Pons (tissue), 1 donor: ENCODE data around the gene SERPINB2.
"Not testable (repeated sequence)": the region's sequence is repeated elsewhere in the genome, so short reads cannot be mapped to it uniquely, and the experiment has no call there.

ENCODE experiments used
- DNase-seq: peaks from one replicate; pipeline ENCODE4 v3.0.0-alpha.2; 2016; ENCODE audit warnings: low spot score

SERPINB2 gene

DNA sequence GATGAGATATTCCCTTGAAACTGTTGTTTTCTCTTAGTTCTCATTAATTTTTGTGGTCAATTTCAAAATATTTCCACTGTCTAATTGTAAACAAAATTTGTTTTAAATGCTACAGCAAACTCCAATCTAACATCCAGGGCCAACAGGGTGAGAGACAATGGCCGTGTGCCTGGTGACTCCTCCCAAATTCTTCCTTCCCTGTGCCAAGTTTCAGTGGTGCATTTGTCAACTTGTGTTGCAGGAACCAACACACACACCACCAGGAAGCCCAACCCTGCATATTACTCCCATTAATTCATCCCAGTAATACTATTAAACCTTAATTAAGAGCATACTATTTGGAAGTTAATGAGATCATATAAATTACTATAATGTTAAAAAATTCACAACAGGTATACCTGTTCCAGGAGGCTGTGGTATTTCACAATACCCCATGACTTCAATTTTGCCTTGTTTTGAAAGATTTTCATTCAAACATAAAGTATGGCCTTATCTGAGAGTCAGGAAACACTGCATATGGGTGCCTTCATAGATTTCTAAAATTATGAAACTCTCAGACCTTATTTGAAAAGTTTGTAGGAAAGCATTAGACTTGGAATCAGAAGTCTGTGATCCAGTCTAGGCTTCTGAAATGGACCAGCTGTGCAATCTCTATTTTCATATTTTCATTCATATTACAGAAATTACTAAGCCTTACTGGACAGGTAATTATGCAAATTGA, 1.1 kb downstream of the SERPINB2 start:
- DNase-seq: no peak

GRCh38 chr18:63889626-63890025, 2.1 kb downstream of the SERPINB2 start:
- DNase-seq: no peak

DNA sequence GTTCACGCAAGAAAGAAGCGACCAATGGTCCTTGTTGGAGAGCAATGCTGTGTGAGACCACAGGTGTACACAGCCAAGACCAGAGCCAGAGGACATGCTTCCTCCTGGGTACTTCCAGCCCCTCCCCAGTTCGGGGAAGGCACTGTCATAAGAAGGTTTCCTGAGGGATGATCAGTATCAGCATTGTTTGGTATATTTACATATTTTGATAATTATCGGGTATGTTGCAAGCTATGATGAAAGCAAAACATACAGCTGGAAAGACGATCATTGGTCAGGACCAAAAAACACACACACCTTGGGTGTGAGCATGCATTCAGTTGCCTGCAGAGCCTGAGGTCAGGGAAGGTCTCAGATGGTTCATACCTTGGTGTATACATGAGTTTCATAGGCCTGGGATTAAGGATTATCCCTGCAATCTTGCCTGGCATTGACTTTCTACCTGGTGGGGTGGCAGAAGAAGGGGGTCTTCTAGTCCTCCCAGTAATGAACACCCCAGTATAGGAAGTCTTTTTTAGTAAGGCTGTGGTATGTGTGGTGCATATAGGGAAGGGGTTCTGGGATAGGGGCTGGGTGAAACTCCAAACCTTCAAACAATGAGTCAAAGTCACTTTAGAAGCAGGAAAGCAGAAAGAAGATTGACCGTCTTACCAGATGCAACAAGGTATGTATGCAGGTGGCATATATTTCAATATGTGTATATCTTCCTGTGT, 2.9 kb downstream of the SERPINB2 start:
- DNase-seq: no peak

- DNase-seq: peak; percentile 22
Observed at GRCh38 chr18:63890950-63891304, 3.4 kb downstream of the SERPINB2 start.

GRCh38 chr18:63892566-63892965, 5.1 kb downstream of the SERPINB2 start:
- no peak for DNase-seq

- no peak for DNase-seq
Observed at GRCh38 chr18:63894106-63894772, 6.7 kb downstream of the SERPINB2 start.

DNA sequence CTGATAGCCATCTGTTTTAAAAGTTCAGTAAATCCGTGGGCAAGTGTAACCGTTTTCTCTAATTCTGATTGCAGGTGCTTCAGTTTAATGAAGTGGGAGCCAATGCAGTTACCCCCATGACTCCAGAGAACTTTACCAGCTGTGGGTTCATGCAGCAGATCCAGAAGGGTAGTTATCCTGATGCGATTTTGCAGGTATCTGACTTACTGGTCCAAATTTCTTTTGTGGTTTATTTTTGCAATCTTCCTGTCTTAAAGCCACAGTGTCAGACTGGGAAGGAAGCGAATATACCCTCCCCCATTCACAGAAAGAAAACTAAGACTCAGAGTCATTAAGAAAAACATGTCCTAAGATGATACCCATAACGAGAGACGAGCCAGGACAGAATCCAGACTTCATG, 7.7 kb downstream of the SERPINB2 start:
- DNase-seq: no peak

DNA sequence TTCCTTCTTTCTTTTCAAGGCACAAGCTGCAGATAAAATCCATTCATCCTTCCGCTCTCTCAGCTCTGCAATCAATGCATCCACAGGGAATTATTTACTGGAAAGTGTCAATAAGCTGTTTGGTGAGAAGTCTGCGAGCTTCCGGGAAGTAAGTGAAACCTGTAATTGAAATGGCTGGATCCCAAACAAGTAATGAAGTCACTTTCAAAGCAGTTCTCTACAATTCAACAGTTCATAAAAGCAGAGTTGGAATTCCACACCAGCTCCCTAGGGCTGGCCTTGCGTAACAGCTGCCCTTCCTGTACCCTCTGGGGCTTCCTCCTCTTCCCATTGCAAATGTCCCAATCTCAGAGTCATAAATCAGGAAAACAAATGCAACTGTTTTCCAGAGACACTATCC, 9.6 kb downstream of the SERPINB2 start:
- no peak for DNase-seq

DNA sequence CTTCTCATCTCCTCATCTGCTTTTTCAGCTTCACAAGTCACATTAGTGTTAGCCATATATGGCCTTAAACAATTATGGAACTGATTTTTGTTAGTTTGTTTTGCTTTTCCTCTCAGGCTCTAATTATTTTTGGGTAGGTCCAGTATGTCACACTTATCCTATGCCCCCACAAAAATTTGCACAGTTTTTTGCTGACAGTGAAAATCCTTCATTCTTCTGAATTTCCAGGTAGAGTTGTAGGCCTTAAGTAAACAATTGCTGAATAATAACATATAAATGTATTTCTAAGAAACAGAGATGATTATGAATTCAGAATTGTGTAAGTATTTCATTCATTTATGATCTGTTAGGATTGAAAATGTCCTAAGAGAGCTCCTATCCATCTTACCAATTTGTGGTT, 11.7 kb downstream of the SERPINB2 start:
- no peak for DNase-seq

- no peak for DNase-seq
Observed at GRCh38 chr18:63903851-63904570, 16.5 kb downstream of the SERPINB2 start.

DNA sequence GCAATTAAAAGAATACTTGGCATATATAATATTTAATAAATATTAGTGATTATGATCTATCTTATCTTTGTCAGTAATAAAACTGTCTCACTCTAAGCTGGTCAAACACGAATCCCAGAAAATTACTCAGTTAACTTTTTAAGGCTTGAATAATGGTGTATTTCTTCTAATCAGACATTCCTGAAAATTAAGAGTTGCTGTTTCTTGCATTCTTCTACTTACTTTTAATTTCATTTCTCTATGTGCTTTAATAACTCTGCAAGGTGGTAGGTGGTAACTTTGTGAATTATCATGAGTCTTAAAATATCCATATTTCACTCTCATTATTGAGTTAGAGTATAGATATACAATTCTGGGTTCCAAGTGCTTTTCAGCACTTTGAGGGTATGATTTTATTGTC, 17.2 kb downstream of the SERPINB2 start:
- no peak for DNase-seq

- DNase-seq: no peak
Observed at GRCh38 chr18:63905361-63905760, 17.9 kb downstream of the SERPINB2 start.

DNA sequence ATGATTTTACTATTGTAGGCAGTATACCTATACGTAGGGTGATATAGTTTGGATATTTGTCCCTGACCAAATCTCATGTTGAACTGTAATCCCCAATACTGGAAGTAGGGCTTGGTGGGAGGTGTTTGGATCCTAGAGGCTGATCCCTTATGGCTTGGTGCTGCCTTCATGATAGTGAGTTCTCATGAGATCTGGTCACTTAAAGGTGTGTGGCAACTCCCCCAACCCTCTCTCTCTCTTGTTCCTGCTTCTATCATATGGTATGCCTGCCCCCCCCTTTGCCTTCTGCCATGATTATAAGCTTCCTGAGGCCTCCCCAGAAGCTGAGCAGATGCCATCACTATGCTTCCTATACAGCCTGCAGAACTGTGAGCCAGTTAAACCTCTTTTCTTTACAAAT, 18.6 kb downstream of the SERPINB2 start:
- no peak for DNase-seq

DNA sequence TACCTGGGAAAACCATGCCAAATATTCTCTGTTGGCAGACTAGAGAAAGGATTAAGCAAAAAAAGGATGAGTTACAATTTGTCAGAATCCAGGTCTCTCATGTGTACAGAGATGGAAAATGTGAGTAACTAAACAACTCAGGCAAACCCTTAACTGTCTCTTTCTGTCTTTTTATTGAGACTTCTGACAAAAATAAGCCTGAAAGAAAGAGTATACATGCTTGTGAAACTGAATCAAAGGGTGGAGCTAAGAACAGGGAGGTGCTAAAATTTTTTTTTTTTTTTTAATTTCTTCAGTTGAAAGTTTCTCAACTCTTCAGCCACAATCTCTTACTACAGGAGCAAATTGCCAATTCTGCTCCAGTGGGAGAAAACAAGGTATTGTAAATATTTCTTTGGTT, 20.2 kb downstream of the SERPINB2 start, which contains the start of gene SERPINB10:
SERPINB10 (plus strand) TSS at position 295 of the 400 bp plus-strand sequence. CDS start 7,553 bp downstream, outside the sequence.
- no peak for DNase-seq

DNA sequence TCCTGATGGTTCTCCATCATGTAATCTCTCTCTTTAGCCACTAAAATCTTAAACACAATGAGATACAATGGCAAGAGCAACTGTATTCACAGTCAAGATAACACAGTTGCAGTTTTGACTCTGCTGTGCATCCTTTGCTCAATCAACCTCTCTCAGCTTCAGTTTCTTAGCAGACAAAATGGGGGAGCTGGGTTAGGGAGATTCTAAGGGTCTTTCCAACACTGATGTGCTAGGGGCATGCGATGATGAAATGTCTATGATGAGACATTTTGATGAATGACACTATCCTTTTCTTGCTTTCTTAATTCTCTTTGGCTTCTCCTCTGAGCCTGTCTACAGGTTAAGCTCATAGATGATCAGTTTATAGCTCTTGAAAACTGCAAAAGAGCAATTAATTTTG, 21.4 kb downstream of the SERPINB2 start:
- no peak for DNase-seq

DNA sequence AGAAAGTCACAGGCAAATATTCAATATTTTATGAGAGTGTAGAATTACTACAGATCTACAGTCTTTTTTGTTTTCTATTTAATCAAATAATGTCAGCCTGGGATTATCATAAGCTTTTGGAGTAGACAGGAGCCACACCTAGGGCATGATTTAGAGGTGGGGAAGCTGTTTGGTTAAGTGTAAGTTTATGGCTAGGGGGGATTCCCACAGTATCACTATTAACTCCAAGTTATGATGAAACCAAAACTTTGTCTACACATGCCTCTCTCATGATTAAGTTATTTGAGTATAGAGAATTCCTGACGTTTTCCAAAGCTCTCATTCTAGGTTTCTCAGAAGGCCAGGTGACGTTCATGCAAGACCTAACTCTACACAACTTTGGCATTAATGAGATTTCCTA, 22.4 kb downstream of the SERPINB2 start:
- DNase-seq: no peak

- DNase-seq: no peak
Observed at GRCh38 chr18:63917817-63918216, 30.3 kb downstream of the SERPINB2 start.

GRCh38 chr18:63922049-63922448, 34.5 kb downstream of the SERPINB2 start:
- no peak for DNase-seq

GRCh38 chr18:63924551-63924950, 37.0 kb downstream of the SERPINB2 start:
- DNase-seq: no peak

DNA sequence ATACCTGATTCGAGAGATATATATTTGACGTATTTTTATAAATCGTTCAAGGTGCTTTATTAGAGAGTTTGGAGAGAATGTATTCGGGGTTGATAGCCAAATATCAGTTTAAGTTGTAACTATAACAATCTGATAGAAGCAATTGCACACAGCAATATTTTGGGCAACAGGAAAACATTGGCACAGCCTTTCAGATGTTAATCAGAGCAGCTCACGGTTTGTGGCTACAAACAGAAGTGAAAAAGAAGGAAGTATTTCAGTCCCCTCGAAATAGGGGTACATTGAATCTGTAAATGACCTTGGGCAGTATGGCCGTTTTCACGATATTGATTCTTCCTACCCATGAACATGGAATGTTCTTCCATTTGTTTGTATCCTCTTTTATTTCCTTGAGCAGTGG, 40.8 kb downstream of the SERPINB2 start:
- no peak for DNase-seq

- not testable (repeated sequence) for DNase-seq
Observed at GRCh38 chr18:63929369-63929768, 41.9 kb downstream of the SERPINB2 start.

GRCh38 chr18:63930773-63931354, 43.4 kb downstream of the SERPINB2 start:
- no peak for DNase-seq
